ENCODE data around the gene TDRD5.

TDRD5 gene

DNA sequence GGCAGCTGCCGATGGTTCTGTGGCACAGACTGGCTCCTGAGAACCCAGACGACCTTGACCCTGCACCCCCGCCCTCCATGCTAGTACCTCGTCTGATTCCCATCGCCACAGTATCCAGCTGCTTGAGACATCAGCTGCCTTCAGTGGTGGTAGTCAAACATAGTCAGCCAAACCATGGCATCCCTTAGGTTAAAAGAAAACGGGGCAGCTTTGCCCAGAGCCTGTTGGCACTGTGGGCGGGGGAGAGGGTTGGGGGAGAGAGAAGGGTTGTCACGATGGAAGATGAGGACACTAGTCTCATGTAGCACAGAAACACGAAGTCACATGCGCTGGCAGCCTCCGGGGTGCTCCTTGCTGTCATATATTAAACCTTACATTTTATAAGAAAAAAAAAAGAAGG lies 961 bp upstream of the TDRD5 start:
- no peak for DNase-seq
- Histone ChIP-seq H3K4me3 (ENCODE audit: low read depth in 1 of 2, low read length in 2 of 2) (no peak overlapping the region), H3K4me2 (ENCODE audit: insufficient read depth, low read length) (no peak overlapping the region), H3K27ac (ENCODE audit: low read length) (no peak overlapping the region), H4K20me1 (ENCODE audit: insufficient read depth, low read length) (no peaks in the 10 kb centered on the region), H3K79me2 (ENCODE audit: insufficient read depth, low read length) (no peaks in the 10 kb centered on the region), H3K4me1 (ENCODE audit: insufficient read depth, low read length) (no peaks in the 10 kb centered on the region), H2AFZ (ENCODE audit: low read depth, low read length) (no peak overlapping the region), H3K27me3 (ENCODE audit: insufficient read depth, low read length, poor library complexity) (no peaks in the 10 kb centered on the region), H3K9me3 (ENCODE audit: insufficient read depth, low read length, severe bottlenecking) (no peaks in the 10 kb centered on the region), H3K36me3 (ENCODE audit: insufficient read depth, low read length) (no peaks in the 10 kb centered on the region), H3K9ac (ENCODE audit: low read depth, low read length) (no peak overlapping the region)
- TF ChIP-seq EZH2 (IDR thresholded peaks at IDR 0.05; ENCODE audit: borderline replicate concordance, low read depth, low read length, severe bottlenecking): no peak
- TF ChIP-seq, protein P1, sequence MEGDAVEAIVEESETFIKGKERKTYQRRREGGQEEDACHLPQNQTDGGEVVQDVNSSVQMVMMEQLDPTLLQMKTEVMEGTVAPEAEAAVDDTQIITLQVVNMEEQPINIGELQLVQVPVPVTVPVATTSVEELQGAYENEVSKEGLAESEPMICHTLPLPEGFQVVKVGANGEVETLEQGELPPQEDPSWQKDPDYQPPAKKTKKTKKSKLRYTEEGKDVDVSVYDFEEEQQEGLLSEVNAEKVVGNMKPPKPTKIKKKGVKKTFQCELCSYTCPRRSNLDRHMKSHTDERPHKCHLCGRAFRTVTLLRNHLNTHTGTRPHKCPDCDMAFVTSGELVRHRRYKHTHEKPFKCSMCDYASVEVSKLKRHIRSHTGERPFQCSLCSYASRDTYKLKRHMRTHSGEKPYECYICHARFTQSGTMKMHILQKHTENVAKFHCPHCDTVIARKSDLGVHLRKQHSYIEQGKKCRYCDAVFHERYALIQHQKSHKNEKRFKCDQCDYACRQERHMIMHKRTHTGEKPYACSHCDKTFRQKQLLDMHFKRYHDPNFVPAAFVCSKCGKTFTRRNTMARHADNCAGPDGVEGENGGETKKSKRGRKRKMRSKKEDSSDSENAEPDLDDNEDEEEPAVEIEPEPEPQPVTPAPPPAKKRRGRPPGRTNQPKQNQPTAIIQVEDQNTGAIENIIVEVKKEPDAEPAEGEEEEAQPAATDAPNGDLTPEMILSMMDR (IDR thresholded peaks at IDR 0.05; ENCODE audit: borderline replicate concordance, extremely low read depth, low read length, poor library complexity, severe bottlenecking): no peak
- no peak for ATAC-seq (ENCODE audit: insufficient read depth, low read depth)

DNA sequence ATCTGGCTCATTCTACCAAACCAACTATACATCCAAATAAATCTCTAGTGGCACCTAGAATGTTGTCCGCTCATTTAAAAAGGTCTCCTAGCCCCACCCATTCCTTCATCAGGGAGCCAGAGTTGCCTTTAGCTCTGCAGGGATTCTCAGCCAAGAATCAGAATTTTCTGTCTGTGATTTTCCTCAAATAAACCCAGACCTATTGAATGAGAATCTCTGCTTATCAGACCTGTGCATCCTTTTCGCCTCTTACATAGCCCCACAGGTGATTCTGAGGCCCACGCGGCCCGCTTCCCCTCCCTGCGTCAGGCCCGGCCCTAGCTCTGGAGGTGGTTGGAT lies 410 bp upstream of the TDRD5 start:
- no peaks in the 10 kb centered on the region for H3K27me3 ChIP-seq (ENCODE audit: insufficient read depth, low read length, poor library complexity)
- H3K4me2 ChIP-seq (ENCODE audit: insufficient read depth, low read length): no peak overlapping the region
- no peak for ATAC-seq (ENCODE audit: insufficient read depth, low read depth)
- H3K9me3 ChIP-seq (ENCODE audit: insufficient read depth, low read length, severe bottlenecking): no peaks in the 10 kb centered on the region
- DNase-seq: no peak
- no peaks in the 10 kb centered on the region for H3K79me2 ChIP-seq (ENCODE audit: insufficient read depth, low read length)
- H3K4me1 ChIP-seq (ENCODE audit: insufficient read depth, low read length): no peaks in the 10 kb centered on the region
- no peaks in the 10 kb centered on the region for H4K20me1 ChIP-seq (ENCODE audit: insufficient read depth, low read length)
- H3K36me3 ChIP-seq (ENCODE audit: insufficient read depth, low read length): no peaks in the 10 kb centered on the region
- no peak overlapping the region for H3K27ac ChIP-seq (ENCODE audit: low read length)
- no peak overlapping the region for H2AFZ ChIP-seq (ENCODE audit: low read depth, low read length)
- TF ChIP-seq, protein P1 (IDR thresholded peaks at IDR 0.05; ENCODE audit: borderline replicate concordance, extremely low read depth, low read length, poor library complexity, severe bottlenecking): no peak
- no peak for TF ChIP-seq EZH2 (IDR thresholded peaks at IDR 0.05; ENCODE audit: borderline replicate concordance, low read depth, low read length, severe bottlenecking)
- no peak overlapping the region for H3K4me3 ChIP-seq (ENCODE audit: low read depth in 1 of 2, low read length in 2 of 2)
- H3K9ac ChIP-seq (ENCODE audit: low read depth, low read length): no peak overlapping the region

DNA sequence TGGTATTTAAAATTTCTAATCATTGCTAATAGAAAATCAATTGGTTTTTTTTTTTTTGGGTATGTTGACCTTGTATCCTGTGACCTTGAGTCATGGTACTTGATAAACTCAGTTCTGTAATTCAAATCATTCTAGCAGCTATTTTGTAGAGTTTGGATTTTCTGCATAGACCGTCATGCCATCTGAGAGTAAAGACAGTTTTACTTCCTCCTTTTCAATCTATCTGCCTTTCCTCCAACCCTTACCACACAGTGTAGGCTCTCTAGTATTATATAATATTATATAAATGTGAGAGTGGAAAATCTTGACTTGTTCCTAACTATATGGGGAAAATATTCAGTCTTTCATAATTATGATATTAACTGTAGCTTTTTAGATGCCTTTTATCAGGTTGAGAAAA lies 7.0 kb downstream of the TDRD5 start:
- H3K4me1 ChIP-seq (ENCODE audit: insufficient read depth, low read length): no peaks in the 10 kb centered on the region
- no peak overlapping the region for H2AFZ ChIP-seq (ENCODE audit: low read depth, low read length)
- TF ChIP-seq, protein P1 (IDR thresholded peaks at IDR 0.05; ENCODE audit: borderline replicate concordance, extremely low read depth, low read length, poor library complexity, severe bottlenecking): no peak
- no peak for TF ChIP-seq EZH2 (IDR thresholded peaks at IDR 0.05; ENCODE audit: borderline replicate concordance, low read depth, low read length, severe bottlenecking)
- no peaks in the 10 kb centered on the region for H3K79me2 ChIP-seq (ENCODE audit: insufficient read depth, low read length)
- H3K4me3 ChIP-seq (ENCODE audit: low read depth in 1 of 2, low read length in 2 of 2): no peak overlapping the region
- peaks cover 5% of the 10 kb centered on the region for H3K27me3 ChIP-seq (ENCODE audit: insufficient read depth, low read length, poor library complexity)
- ATAC-seq (ENCODE audit: insufficient read depth, low read depth) (no peak), DNase-seq (no peak)
- no peaks in the 10 kb centered on the region for H3K36me3 ChIP-seq (ENCODE audit: insufficient read depth, low read length)
- H3K9me3 ChIP-seq (ENCODE audit: insufficient read depth, low read length, severe bottlenecking): no peaks in the 10 kb centered on the region
- H3K27ac ChIP-seq (ENCODE audit: low read length): no peak overlapping the region
- H3K4me2 ChIP-seq (ENCODE audit: insufficient read depth, low read length): no peak overlapping the region
- no peak overlapping the region for H3K9ac ChIP-seq (ENCODE audit: low read depth, low read length)
- H4K20me1 ChIP-seq (ENCODE audit: insufficient read depth, low read length): no peaks in the 10 kb centered on the region
